Upper lobe of left lung (tissue), 6 donors: ENCODE results near the gene MFAP4. TPM values are rescaled to one million over a fixed set of nuclear protein-coding genes. Genes with fewer than 3 reads are reported as not detected.
A peak's percentile ranks its signal among the peaks of the same experiment; 100 is the strongest.

Experiments used
- ATAC-seq, 2 donors: fragments of 200-7000 bp; cut with Tn5 transposase; one replicate each; pipeline ENCODE4 v1.9.1; 2022; ENCODE audit warnings: mild to moderate bottlenecking in 2 of 2, moderate library complexity in 2 of 2; ENCODE audit not compliant: low FRiP score in 2 of 2
- DNase-seq, 2 donors: peaks; one replicate each; pipeline ENCODE4 v3.0.0-alpha.2; 2019 to 2020
- H3K27ac ChIP-seq, 4 donors: fragments of 200-600 bp; sonication (generic); one replicate each; pipeline ENCODE4 v1.5.1; 2016 to 2019
- H3K27me3 ChIP-seq, 4 donors: fragments of 200-600 bp; sonication (generic); one replicate each; pipeline ENCODE4 v1.5.1; 2017 to 2019
- H3K36me3 ChIP-seq, 4 donors: fragments of 200-600 bp; sonication (generic); one replicate each; pipeline ENCODE4 v1.5.1; 2016 to 2019
- H3K4me1 ChIP-seq, 4 donors: fragments of 200-600 bp; sonication (generic); one replicate each; pipeline ENCODE4 v1.5.1; 2018 to 2019
- H3K4me3 ChIP-seq, 4 donors: fragments of 200-600 bp; sonication (generic); one replicate each; pipeline ENCODE4 v1.5.1; 2017 to 2019; ENCODE audit warnings: mild to moderate bottlenecking in 2 of 4, moderate library complexity in 1 of 4
- H3K9me3 ChIP-seq, 4 donors: fragments of 200-600 bp; sonication (generic); one replicate each; pipeline ENCODE4 v1.5.1; 2018 to 2019
- EP300 ChIP-seq, 4 donors: sonication (generic); formaldehyde crosslinking; IDR thresholded peaks; one replicate each; pipeline ENCODE4 v1.5.1; 2017; ENCODE audit warnings: antibody characterized with exemption in 4 of 4, control low read depth in 2 of 4
- POLR2A ChIP-seq, 4 donors: fragments of 450-650 bp; IDR thresholded peaks; one replicate each; pipeline ENCODE4 v1.5.1; 2016 to 2017; ENCODE audit warnings: antibody characterized with exemption in 4 of 4, mild to moderate bottlenecking in 2 of 4
- POLR2AphosphoS5 ChIP-seq, 2 donors: sonication (generic); formaldehyde crosslinking; IDR thresholded peaks; one replicate each; pipeline ENCODE4 v1.5.1; 2017; ENCODE audit warnings: antibody characterized with exemption in 2 of 2
- WGBS, 2 donors: methylation state at CpG; one replicate each; pipeline ENCODE4 v1.1.5; 2017 to 2018; 5-methylcytosine and 5-hydroxymethylcytosine counted together
- total RNA-seq, 6 donors: library from RNA; depleted of rRNA in 4 of 6; stranded (reverse); fragments of >200 nt in 4 of 6; gene quantifications; one replicate each; pipeline versions ENCODE4 v1.1.0 to v1.2.1, GENCODE V29; 2016 to 2021
- TF ChIP-seq, protein P1 (sequence below), 6 experiments: fragments of 450-650 bp in 4 of 6; fragments of 200-600 bp in 2 of 6; sonication (generic) in 2 of 6; IDR thresholded peaks; one replicate each; pipeline ENCODE4 v1.5.1; 2016 to 2019; ENCODE audit warnings: antibody characterized with exemption in 6 of 6
- donor health status: DM: no; HTN: no; CAD: no; lungs with moderate emphysema.
- donor health status: DM: no; HTN: yes; CAD: no; lungs with severe emphysema.

Gene MFAP4
- total RNA-seq, 6 donors from 2014 or later: 24.1 to 280 (median 175) TPM

- H3K4me3 ChIP-seq: no peak overlapping the region
- WGBS, 2 donors: 89 to 93% methylated on average over 13 to 23 of the region's 28 CpGs
- H3K4me1 ChIP-seq: peaks cover 0 to 7% (median 1%) of the 10 kb centered on the region in 4 donors
- H3K36me3 ChIP-seq: no peaks in the 10 kb centered on the region
- peak in 1 of 2 donors; percentile 78 for DNase-seq
- no peak overlapping the region for H3K27ac ChIP-seq
- ATAC-seq: no peak
- H3K9me3 ChIP-seq: no peaks in the 10 kb centered on the region
- no peak for TF ChIP-seq POLR2AphosphoS5 (IDR thresholded peaks at IDR 0.05)
- TF ChIP-seq, protein P1, sequence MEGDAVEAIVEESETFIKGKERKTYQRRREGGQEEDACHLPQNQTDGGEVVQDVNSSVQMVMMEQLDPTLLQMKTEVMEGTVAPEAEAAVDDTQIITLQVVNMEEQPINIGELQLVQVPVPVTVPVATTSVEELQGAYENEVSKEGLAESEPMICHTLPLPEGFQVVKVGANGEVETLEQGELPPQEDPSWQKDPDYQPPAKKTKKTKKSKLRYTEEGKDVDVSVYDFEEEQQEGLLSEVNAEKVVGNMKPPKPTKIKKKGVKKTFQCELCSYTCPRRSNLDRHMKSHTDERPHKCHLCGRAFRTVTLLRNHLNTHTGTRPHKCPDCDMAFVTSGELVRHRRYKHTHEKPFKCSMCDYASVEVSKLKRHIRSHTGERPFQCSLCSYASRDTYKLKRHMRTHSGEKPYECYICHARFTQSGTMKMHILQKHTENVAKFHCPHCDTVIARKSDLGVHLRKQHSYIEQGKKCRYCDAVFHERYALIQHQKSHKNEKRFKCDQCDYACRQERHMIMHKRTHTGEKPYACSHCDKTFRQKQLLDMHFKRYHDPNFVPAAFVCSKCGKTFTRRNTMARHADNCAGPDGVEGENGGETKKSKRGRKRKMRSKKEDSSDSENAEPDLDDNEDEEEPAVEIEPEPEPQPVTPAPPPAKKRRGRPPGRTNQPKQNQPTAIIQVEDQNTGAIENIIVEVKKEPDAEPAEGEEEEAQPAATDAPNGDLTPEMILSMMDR (IDR thresholded peaks at IDR 0.05): no peak
- TF ChIP-seq POLR2A (IDR thresholded peaks at IDR 0.05): no peak
- no peaks in the 10 kb centered on the region for H3K27me3 ChIP-seq
Measured at GRCh38 chr17:19414396-19415280, 27.6 kb upstream of the MFAP4 start.

DNA sequence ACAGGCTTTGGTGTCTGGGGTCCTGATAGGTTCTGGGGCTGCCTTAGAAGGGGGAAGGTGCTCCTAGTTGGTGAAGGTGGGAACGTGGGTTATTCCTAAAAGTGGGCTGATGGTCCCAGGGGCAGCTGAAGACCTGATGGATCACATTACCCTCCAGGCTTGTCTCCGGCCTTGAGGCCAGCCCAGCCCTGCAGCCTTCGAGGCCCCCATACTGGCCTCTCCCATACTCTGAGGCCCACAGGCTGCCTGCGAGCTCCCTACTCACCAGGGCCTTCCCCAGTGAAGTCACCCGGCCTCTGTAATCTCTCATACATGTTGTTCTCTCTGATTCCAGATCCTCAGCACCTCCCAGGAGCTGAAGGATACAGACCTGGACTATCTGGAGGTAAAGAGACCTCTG lies 26.8 kb upstream of the MFAP4 start:
- ATAC-seq: no peak
- no peaks in the 10 kb centered on the region for H3K27me3 ChIP-seq
- no peaks in the 10 kb centered on the region for H3K9me3 ChIP-seq
- no peaks in the 10 kb centered on the region for H3K36me3 ChIP-seq
- TF ChIP-seq POLR2A (IDR thresholded peaks at IDR 0.05) (no peak), EP300 (IDR thresholded peaks at IDR 0.05) (no peak), POLR2AphosphoS5 (IDR thresholded peaks at IDR 0.05) (no peak)
- TF ChIP-seq, protein P1 (IDR thresholded peaks at IDR 0.05): no peak
- H3K27ac ChIP-seq: no peak overlapping the region
- peaks cover 0 to 7% (median 1%) of the 10 kb centered on the region in 4 donors for H3K4me1 ChIP-seq
- no peak for DNase-seq
- whole genome bisulfite sequencing, 2 donors: 78 to 100% methylated on average over 2 to 5 of the region's 5 CpGs
- H3K4me3 ChIP-seq: no peak overlapping the region

DNA sequence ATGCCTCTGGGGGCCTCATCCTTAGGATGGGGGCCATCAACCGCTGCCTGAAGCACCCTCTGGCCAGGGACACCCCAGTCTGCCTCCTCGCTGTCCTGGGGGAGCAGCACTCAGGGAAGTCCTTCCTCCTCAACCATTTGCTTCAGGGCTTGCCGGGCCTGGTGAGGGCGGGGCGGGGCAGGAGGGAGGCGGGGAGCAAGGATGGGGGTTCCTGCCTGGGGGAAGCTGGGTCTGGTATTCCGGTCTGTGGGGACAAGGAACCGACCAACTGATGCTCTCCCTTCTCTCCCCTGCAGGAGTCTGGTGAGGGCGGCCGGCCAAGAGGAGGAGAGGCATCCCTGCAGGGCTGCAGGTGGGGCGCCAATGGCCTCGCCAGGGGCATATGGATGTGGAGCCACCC lies 26.0 kb upstream of the MFAP4 start:
- Histone ChIP-seq H3K9me3 (no peaks in the 10 kb centered on the region), H3K27me3 (no peaks in the 10 kb centered on the region), H3K4me3 (no peak overlapping the region), H3K4me1 (peaks cover 0 to 7% (median 1%) of the 10 kb centered on the region in 4 donors), H3K27ac (no peak overlapping the region), H3K36me3 (no peaks in the 10 kb centered on the region)
- TF ChIP-seq, protein P1 (IDR thresholded peaks at IDR 0.05): no peak
- no peak for TF ChIP-seq POLR2A (IDR thresholded peaks at IDR 0.05)
- TF ChIP-seq EP300 (IDR thresholded peaks at IDR 0.05): no peak
- TF ChIP-seq POLR2AphosphoS5 (IDR thresholded peaks at IDR 0.05): no peak
- DNase-seq (peak in 1 of 2 donors; percentile 56), ATAC-seq (no peak)
- 83 to 90% methylated on average over 10 to 12 of the region's 12 CpGs for WGBS, 2 donors

DNA sequence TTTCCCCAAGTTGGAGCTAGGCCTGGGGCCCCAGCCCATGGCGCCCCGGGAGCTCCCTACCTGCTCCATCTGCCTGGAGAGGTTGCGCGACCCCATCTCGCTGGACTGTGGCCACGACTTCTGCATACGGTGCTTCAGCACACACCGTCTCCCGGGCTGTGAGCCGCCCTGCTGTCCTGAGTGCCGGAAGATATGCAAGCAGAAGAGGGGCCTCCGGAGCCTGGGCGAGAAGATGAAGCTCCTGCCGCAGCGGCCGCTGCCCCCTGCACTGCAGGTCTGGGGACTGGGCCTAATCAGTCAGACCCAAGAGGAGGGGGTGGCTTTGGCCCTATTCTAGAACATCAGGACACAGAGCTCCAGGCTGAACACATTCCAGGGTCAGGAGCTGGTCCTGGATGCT lies 25.5 kb upstream of the MFAP4 start:
- H3K9me3 ChIP-seq: no peaks in the 10 kb centered on the region
- WGBS, 2 donors: 78 to 88% methylated on average over 9 to 15 of the region's 16 CpGs
- DNase-seq (peak in 1 of 2 donors; percentile 63), ATAC-seq (no peak)
- TF ChIP-seq, protein P1 (IDR thresholded peaks at IDR 0.05): no peak
- TF ChIP-seq POLR2A (IDR thresholded peaks at IDR 0.05) (no peak), POLR2AphosphoS5 (IDR thresholded peaks at IDR 0.05) (no peak), EP300 (IDR thresholded peaks at IDR 0.05) (no peak)
- no peak overlapping the region for H3K4me3 ChIP-seq
- H3K27ac ChIP-seq: no peak overlapping the region
- peaks cover 0 to 7% (median 1%) of the 10 kb centered on the region in 4 donors for H3K4me1 ChIP-seq
- no peaks in the 10 kb centered on the region for H3K36me3 ChIP-seq
- H3K27me3 ChIP-seq: no peaks in the 10 kb centered on the region
